Inflammatory macrophage treated with lipopolysaccharide for 4 hours (primary cell): ENCODE data around the gene NMUR2.

Experiments used
- DNase-seq: peaks from one replicate; pipeline ENCODE4 v3.0.0-alpha.2; 2020

Gene NMUR2

DNA sequence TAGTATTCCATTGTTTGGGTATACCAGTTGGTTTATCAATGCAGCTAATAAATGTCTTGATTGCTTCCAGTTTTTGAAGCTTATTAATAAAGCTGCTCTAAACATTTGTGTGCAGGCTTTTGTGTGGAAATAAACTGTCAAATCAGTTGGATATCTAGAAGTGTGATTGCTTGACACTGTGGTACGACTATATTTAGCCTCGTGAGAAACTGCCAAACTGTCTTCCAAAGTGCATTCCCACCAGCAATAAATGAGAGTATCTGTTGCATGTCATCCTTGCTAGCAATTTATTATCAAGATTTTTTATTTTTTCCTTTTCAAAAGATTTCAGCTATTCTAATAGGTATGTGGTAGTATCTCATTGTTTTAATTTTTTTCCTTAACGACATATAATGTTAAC, 37.5 kb downstream of the NMUR2 start:
- no peak for DNase-seq

DNA sequence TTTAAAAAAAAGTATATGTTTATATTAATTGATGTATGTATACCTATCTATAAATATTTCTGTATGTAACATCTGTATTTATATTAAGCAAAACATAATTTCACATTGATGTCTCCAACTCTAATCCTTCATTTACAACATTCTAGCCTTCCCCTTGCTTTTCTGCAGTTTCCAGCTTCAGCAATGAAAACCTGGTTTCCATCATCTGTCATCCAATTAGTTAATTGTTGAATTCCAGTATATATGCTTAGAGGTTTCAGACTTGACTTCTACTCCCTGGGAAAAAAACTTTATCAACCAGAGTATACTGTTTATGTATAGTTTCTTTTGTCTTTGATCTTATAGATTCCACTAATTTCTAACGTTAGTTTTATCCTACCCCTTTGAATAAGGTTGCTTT, 38.4 kb downstream of the NMUR2 start:
- no peak for DNase-seq

DNA sequence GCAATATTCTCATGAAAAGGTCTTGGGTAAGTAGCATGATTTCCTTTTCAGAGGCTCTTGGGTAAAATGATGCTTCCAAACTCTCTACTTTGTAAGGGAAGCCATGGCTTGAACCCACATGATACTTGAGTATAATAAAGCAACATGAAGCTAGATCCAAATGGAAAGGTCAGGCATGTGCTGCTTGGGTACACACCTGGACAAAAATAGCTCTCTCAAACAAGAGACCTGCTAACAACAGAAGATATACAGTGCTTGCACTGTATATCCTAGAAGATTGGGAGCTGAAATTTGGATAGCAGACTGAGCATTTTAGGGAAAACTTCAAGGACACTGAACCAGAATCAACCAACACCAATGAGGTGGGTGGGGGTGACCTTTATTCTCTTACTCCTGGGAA, 40.2 kb downstream of the NMUR2 start:
- DNase-seq, result no peak

GRCh38 chr5:152364172-152364571, 40.9 kb downstream of the NMUR2 start:
- no peak for DNase-seq

GRCh38 chr5:152358861-152359568, 46.1 kb downstream of the NMUR2 start:
- DNase-seq, result no peak

GRCh38 chr5:152356506-152356905, 48.6 kb downstream of the NMUR2 start:
- no peak for DNase-seq

- DNase-seq, result no peak
Measured at GRCh38 chr5:152355061-152355460, 50.0 kb downstream of the NMUR2 start.

DNA sequence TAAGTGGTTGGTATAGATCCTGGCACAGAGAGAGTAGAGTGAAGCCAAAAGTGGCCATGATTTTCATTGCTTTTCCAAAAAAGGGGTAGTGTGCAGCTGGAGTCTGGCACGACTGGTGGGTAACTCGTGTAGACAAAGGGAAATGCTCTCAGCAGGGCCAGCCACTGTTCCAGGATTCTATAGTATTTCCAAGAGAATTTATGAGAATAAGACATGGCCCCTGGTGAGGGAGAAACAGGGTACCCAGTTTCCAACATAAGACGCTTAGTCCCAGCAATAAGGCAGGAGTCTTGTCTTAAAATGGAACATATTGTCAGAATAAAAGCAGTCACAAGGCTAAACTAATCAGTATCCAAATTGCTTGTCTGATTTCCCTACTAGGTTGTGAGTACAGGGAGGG, 52.1 kb downstream of the NMUR2 start:
- no peak for DNase-seq

DNA sequence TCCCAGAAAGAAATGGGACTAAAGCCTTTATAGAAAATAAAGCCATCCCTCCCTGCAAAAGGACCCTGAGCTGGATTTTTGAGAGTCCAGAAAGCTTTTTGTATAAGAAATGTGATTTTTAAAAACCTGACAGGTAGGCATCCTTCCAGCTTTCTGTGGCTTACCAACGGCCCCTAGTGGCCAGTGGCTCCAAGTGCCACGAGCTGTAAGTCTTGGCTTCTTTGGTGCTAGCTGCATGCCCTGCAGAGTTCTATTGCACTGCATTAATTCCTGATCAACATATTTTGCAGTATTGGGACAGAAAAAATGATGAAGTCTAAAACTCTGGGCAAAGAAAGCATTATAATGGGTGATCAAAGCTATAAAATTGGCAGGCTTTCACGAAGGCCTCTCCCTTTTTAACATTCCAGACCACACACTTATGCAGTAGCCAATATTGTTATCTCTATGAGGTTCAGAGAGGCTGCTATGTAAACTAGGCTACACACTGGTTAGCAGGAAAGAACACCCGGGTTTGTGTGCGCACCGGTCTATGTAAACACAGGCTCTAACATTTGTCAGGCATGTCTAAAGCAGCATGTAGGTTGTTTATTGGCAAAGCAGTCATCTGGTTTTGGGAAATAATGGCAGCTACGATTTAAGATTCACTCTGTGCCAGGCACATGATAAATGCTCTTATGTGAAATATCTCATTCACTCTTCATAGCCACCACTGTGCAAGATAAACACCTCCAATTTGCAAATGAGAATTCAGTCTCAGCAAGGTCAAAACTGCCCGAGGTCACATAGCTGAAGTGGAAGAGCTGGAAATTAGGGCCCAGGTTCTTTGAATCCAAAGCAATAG, 55.2 kb downstream of the NMUR2 start:
- DNase-seq, result peak; percentile 6
